ENCODE results near the gene SIAH1. TPM values are rescaled to one million over a fixed set of nuclear protein-coding genes. Genes with fewer than 3 reads are reported as not detected.

The SIAH1 gene

DNA sequence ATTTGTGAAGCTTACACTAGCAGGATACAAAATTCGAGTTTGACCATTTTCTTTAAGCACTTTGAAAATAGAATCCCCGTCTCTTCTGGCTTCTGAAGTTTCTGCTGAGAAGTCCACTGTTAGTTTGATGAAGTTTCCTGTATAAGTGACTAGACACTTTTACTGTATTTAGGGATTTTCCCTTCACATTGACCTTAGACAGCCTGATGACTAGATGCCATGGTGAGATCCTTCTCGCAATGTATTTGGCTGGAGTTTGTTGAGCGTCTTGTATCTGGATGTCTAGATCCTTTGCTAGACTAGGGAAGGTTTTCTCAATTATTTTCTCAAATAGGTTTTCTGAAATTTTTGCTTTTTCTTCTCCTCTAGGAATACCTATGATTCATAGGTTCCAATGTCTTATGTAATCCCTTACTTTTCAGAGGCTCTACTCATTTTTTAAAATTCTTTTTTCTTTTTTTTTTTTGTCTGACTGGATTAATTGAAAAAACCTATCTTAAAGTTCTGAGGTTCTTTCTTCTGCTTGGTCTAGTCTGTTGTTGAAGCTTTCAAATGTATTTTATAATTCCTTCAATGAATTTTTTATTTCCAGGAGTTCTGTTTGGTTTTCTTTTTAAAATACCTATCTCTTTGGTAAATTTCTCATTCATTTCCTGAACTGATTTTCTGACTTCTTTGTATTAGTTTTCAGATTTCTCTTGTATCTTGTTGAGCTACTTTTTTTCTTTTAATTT is 74.1 kb downstream of the SIAH1 start:
- Histone ChIP-seq H3K23ac (ENCODE audit: low read depth, low read length, poor library complexity) (no peak overlapping the region), H3K9me3 (replicated peaks in 1 of 2; ENCODE audit: control insufficient read depth in 2 of 2, insufficient read depth in 1 of 2, low read depth in 1 of 2, low read length in 2 of 2) (peaks cover 9 to 53% of the 10 kb centered on the region in 2 donors), H2BK5ac (ENCODE audit: low read length) (no peak overlapping the region), H2BK120ac (ENCODE audit: low read depth, low read length) (no peak overlapping the region), H3K14ac (ENCODE audit: low read length) (no peak overlapping the region), H3K4ac (ENCODE audit: low read length) (no peak overlapping the region), H4K91ac (ENCODE audit: low read depth, low read length, poor library complexity) (no peak overlapping the region), H3K4me3 (ENCODE audit: low read length in 2 of 2) (no peak overlapping the region), H3K27ac (replicated peaks; ENCODE audit: low read length) (no peak overlapping the region), H3K36me3 (replicated peaks in 1 of 2; ENCODE audit: control insufficient read depth in 2 of 2, insufficient read depth in 2 of 2, low read length in 2 of 2) (peaks cover 4 to 62% of the 10 kb centered on the region in 2 donors), H3K79me1 (ENCODE audit: low read depth, low read length) (no peaks in the 10 kb centered on the region), H2AFZ (ENCODE audit: low read length) (no peak overlapping the region), H3K4me1 (ENCODE audit: control insufficient read depth in 2 of 2, insufficient read depth in 1 of 2, low read depth in 1 of 2, low read length in 2 of 2) (no peaks in the 10 kb centered on the region), H3K27me3 (ENCODE audit: control insufficient read depth in 3 of 3, insufficient read depth in 3 of 3, low read depth in 1 of 3, low read length in 3 of 3) (no peaks in the 10 kb centered on the region), H2AK5ac (ENCODE audit: low read depth, low read length) (no peak overlapping the region), H3K18ac (ENCODE audit: low read length) (no peak overlapping the region), H2BK15ac (ENCODE audit: low read length) (no peak overlapping the region), H3K4me2 (ENCODE audit: insufficient read depth, low read length, poor library complexity, severe bottlenecking) (no peak overlapping the region), H4K8ac (ENCODE audit: low read depth, low read length) (no peak overlapping the region), H3K9ac (ENCODE audit: low read depth, low read length, poor library complexity) (no peak overlapping the region), H2BK12ac (ENCODE audit: low read length) (no peak overlapping the region)
- DNase-seq (ENCODE audit: low spot score), result no peak
- no CpG with 5 or more reads among the region's 4 CpGs for WGBS, 2 donors (ENCODE audit: extremely low coverage in 2 of 2, insufficient read length in 2 of 2, insufficient replicate concordance in 1 of 2)

Small RNA genes lying within 50 kb of the gene (small RNA-seq; reads per million reads assigned to genes)
- not detected for gene RF00017 (ENCODE audit: insufficient read depth)
